Fibroblast of lung (primary cell): Measurements from ENCODE around the gene ABCC9. TPM values are rescaled to one million over a fixed set of nuclear protein-coding genes. Genes with fewer than 3 reads are reported as not detected.

Experiments
- DNase-seq, 2 donors: peaks; one replicate each; pipeline versions ENCODE4 v3.0.0 to v3.0.0-alpha.2; 2010; ENCODE audit warnings: low read depth in 2 of 2
- H2AFZ ChIP-seq: 2 replicates; pipeline ENCODE4 v1.5.1; 2012; ENCODE audit warnings: low read length, control low read depth, inconsistent platforms
- H3K27ac ChIP-seq: 2 replicates; pipeline ENCODE4 v1.5.1; 2011; ENCODE audit warnings: low read length, control low read depth; ENCODE audit not compliant: insufficient read depth
- H3K27me3 ChIP-seq: 2 replicates; pipeline ENCODE4 v1.5.1; 2011; ENCODE audit warnings: mild to moderate bottlenecking, low read length; ENCODE audit not compliant: control insufficient read depth, insufficient read depth
- H3K36me3 ChIP-seq: 2 replicates; pipeline ENCODE4 v1.5.1; 2011; ENCODE audit warnings: low read length; ENCODE audit not compliant: control insufficient read depth, insufficient read depth
- H3K4me1 ChIP-seq: 2 replicates; pipeline ENCODE4 v1.5.1; 2011; ENCODE audit warnings: low read length; ENCODE audit not compliant: control insufficient read depth, insufficient read depth; ENCODE audit errors: extremely low read depth
- H3K4me2 ChIP-seq: 2 replicates; pipeline ENCODE4 v1.5.1; 2011; ENCODE audit warnings: low read length, control low read depth; ENCODE audit not compliant: insufficient read depth; ENCODE audit errors: extremely low read depth
- H3K4me3 ChIP-seq, 4 experiments: fragments of 200-600 bp in 1 of 4; sonication (generic) in 1 of 4; replicated peaks in 1 of 4; 2 replicates each; pipeline ENCODE4 v1.5.1; 2011 to 2016; ENCODE audit warnings: low read length in 4 of 4, low read depth in 3 of 4, mild to moderate bottlenecking in 3 of 4, control low read depth in 2 of 4, inconsistent platforms in 1 of 4, mixed read lengths in 1 of 4; ENCODE audit not compliant: insufficient read depth in 1 of 4; ENCODE audit errors: control extremely low read depth in 1 of 4
- H3K79me2 ChIP-seq: 2 replicates; pipeline ENCODE4 v1.5.1; 2012; ENCODE audit warnings: mild to moderate bottlenecking, low read length, inconsistent platforms; ENCODE audit not compliant: control insufficient read depth, insufficient read depth
- H3K9ac ChIP-seq: 2 replicates; pipeline ENCODE4 v1.5.1; 2011; ENCODE audit warnings: mild to moderate bottlenecking, low read length, control low read depth; ENCODE audit not compliant: insufficient read depth
- H3K9me3 ChIP-seq: 2 replicates; pipeline ENCODE4 v1.5.1; 2012; ENCODE audit warnings: low read depth, low read length; ENCODE audit not compliant: control insufficient read depth, insufficient read depth
- H4K20me1 ChIP-seq: 2 replicates; pipeline ENCODE4 v1.5.1; 2011; ENCODE audit warnings: low read length; ENCODE audit not compliant: control insufficient read depth, insufficient read depth; ENCODE audit errors: extremely low read depth
- CTCF ChIP-seq, 2 donors: IDR thresholded peaks in 1 of 2; conservative IDR thresholded peaks in 1 of 2; 1 replicate in 1 of 2; 2 replicates in 1 of 2; pipeline ENCODE4 v1.5.1; 2011 to 2012; ENCODE audit warnings: low read length in 2 of 2, control low read depth in 1 of 2, inconsistent platforms in 1 of 2, low read depth in 1 of 2, mild to moderate bottlenecking in 1 of 2
- EZH2 ChIP-seq: IDR thresholded peaks from 2 replicates; pipeline ENCODE4 v1.5.1; 2012; ENCODE audit warnings: low read length, control low read depth, mild to moderate bottlenecking; ENCODE audit errors: missing control alignments
- polyA plus RNA-seq, 2 donors: library from polyadenylated mRNA; depleted of rRNA in 1 of 2; stranded (reverse) in 1 of 2; unstranded in 1 of 2; fragments of >200 nt; gene quantifications; 2 replicates each; pipeline ENCODE4 v1.2.1, GENCODE V29; 2011 to 2012; ENCODE audit warnings: missing spikeins in 1 of 2
- total RNA-seq: library from RNA; depleted of rRNA; stranded (reverse); fragments of >200 nt; gene quantifications from 2 replicates; pipeline ENCODE4 v1.2.1, GENCODE V29; 2014

Gene ABCC9
- total and polyA plus RNA-seq, 2 donors (not counting 1 experiment from before 2014, with no cell fraction given), result 9.9 to 31.1 TPM

GRCh38 chr12:21879312-21879711 lies 61.9 kb downstream of the ABCC9 start:
- no peaks in the 10 kb centered on the region for H3K27me3 ChIP-seq
- no peak overlapping the region for H3K4me2 ChIP-seq
- no peak overlapping the region for H3K27ac ChIP-seq
- H4K20me1 ChIP-seq, result no peaks in the 10 kb centered on the region
- H3K4me3 ChIP-seq, result no peak overlapping the region
- no peak for DNase-seq
- H2AFZ ChIP-seq, result no peak overlapping the region
- H3K36me3 ChIP-seq, result no peaks in the 10 kb centered on the region
- H3K4me1 ChIP-seq, result no peaks in the 10 kb centered on the region
- H3K79me2 ChIP-seq, result no peaks in the 10 kb centered on the region
- no peak overlapping the region for H3K9ac ChIP-seq
- no peaks in the 10 kb centered on the region for H3K9me3 ChIP-seq
- no peak for TF ChIP-seq EZH2
- TF ChIP-seq CTCF (conservative IDR thresholded peaks at IDR 0.05 in 1 of 2, IDR thresholded peaks at IDR 0.05 in 1 of 2; ENCODE audit: low read depth in 1 of 2, low read length in 2 of 2), result no peak

GRCh38 chr12:21877293-21877982 lies 63.8 kb downstream of the ABCC9 start:
- no peak for DNase-seq
- H3K27ac ChIP-seq, result no peak overlapping the region
- no peaks in the 10 kb centered on the region for H3K4me1 ChIP-seq
- H3K4me2 ChIP-seq, result no peak overlapping the region
- no peaks in the 10 kb centered on the region for H3K79me2 ChIP-seq
- H3K9me3 ChIP-seq, result no peaks in the 10 kb centered on the region
- H3K9ac ChIP-seq, result no peak overlapping the region
- H2AFZ ChIP-seq, result no peak overlapping the region
- no peaks in the 10 kb centered on the region for H4K20me1 ChIP-seq
- TF ChIP-seq CTCF (conservative IDR thresholded peaks at IDR 0.05 in 1 of 2, IDR thresholded peaks at IDR 0.05 in 1 of 2; ENCODE audit: low read depth in 1 of 2, low read length in 2 of 2) (no peak), EZH2 (no peak)
- H3K36me3 ChIP-seq, result no peaks in the 10 kb centered on the region
- no peaks in the 10 kb centered on the region for H3K27me3 ChIP-seq
- no peak overlapping the region for H3K4me3 ChIP-seq

GRCh38 chr12:21865846-21866245 lies 75.4 kb downstream of the ABCC9 start:
- no peaks in the 10 kb centered on the region for H3K36me3 ChIP-seq
- no peak overlapping the region for H2AFZ ChIP-seq
- no peak overlapping the region for H3K9ac ChIP-seq
- no peaks in the 10 kb centered on the region for H4K20me1 ChIP-seq
- DNase-seq, result no peak
- no peaks in the 10 kb centered on the region for H3K79me2 ChIP-seq
- H3K27me3 ChIP-seq, result no peaks in the 10 kb centered on the region
- H3K9me3 ChIP-seq, result no peaks in the 10 kb centered on the region
- no peak overlapping the region for H3K4me2 ChIP-seq
- no peak for TF ChIP-seq CTCF (conservative IDR thresholded peaks at IDR 0.05 in 1 of 2, IDR thresholded peaks at IDR 0.05 in 1 of 2; ENCODE audit: low read depth in 1 of 2, low read length in 2 of 2)
- TF ChIP-seq EZH2, result no peak
- H3K4me1 ChIP-seq, result no peaks in the 10 kb centered on the region
- no peak overlapping the region for H3K27ac ChIP-seq
- H3K4me3 ChIP-seq, result no peak overlapping the region
